SH-SY5Y (cell line): Measurements from ENCODE around the gene CACNA1H.

ENCODE experiments used
- GATA2 ChIP-seq: IDR thresholded peaks from 2 replicates; pipeline ENCODE4 v1.6.1; 2011; ENCODE audit warnings: mild to moderate bottlenecking, low read depth, low read length
- GATA3 ChIP-seq: IDR thresholded peaks from 2 replicates; pipeline ENCODE4 v1.6.1; 2011; ENCODE audit warnings: low read depth, mild to moderate bottlenecking, low read length, moderate library complexity

DNA sequence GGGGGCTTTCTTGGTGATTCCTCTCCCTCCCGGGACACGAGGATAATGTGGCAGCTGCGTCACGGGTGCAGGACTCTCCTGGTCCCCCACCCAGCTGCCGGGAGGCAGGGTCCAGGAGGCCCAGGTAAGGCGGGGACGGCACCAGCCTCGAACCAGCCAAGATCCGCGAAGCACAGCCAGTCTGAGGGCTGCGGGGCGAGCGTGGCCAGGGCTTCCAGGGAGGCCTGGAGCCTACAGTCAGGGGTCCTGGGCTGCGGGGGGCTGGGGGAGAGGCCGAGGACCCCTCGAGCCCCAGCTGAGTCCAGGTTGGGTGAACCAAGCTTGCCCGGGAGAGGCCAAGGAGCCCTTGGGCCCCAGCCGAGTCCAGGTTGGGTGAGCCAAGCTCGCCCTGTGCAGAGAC, 112.9 kb downstream of the CACNA1H start:
- TF ChIP-seq GATA3 (no peak), GATA2 (no peak)
